GM19324 (cell line): ENCODE results near the gene SPATA22.
"Not testable (repeated sequence)": the region's sequence is repeated elsewhere in the genome, so short reads cannot be mapped to it uniquely, and the experiment has no call there.

Experiments
- ATAC-seq: cut with Tn5 transposase; IDR thresholded peaks from one replicate; pipeline ENCODE4 v1.9.1; 2021; ENCODE audit warnings: mild to moderate bottlenecking, moderate library complexity; ENCODE audit not compliant: unreplicated experiment, low FRiP score

Gene SPATA22

GRCh38 chr17:3475251-3475685, 3.6 kb upstream of the SPATA22 start:
- ATAC-seq, result no peak

DNA sequence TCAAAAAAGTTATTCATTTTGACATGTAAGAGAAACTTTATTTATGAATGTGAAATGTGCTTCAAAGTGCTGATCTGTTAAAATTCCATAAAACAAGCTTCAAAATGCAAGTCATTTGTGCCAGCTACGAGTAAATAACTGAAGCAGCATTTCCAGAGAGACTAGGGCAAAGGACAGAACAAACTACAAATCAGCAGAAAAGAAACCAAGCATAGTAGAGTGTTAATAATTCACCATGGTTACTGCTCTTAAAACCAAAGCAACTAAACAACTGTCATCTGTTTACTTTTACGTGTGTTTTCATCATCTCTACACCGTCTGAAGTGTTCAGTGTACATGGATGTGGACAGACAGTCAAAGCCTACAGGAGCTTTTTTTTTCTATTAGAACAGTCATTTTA, 2.6 kb upstream of the SPATA22 start:
- no peak for ATAC-seq

DNA sequence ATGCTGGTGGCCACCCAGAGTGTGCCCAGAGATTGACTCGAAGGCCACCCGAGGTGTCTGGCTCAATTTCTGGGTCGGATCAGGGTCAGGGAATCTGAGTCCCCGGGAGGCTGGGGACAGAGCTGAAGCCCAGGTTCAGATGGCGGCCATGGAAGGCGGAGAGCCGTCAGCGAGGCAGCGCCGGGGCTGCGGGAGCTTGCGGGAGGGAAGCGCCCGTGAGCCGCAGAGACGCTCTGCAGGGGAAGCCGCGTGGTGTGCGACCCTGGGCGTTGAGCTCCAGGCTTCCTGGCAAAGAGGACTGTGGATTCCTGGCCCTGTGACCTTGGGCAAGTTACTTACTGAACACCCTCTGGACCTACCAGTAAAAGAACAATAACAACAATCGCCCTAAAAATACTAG, 518 bp upstream of the SPATA22 start:
- ATAC-seq, result no peak

DNA sequence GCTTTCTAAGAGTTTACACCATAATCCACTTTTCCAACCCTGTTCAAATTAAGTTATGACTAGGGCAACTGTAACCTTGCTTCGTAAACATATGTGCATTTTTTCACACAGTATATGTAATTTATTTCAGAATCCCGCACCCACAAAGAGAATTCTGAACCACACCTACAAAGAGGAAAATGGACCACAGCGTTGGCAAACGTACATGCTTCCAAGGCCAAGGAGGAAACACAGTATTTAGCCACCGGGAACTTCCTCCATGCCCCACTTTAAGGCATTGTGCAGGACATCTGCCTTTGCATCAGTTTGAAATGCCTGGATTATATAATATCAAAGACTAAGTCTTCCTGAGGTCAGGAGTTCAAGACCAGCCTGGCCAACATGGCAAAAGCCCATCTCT, 2.1 kb downstream of the SPATA22 start:
- no peak for ATAC-seq

DNA sequence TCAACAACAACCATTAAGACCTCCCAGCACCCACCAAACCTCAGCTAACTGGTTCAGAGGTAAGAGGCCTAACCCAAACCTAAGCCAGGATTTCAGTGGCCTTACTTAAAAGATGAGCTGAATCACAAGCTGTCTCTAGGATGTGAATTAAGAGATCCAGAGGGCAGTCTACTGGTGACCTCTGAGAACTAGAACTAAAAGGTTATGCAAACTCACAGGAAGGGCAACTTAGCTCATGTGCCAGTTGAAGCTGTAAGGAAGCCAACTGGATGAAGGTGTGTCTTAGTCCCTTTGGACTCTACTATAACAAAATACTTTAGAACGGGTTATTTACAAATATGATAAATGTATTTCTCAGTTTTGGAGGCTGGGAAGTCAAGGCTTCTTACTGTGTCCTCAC, 5.3 kb downstream of the SPATA22 start:
- ATAC-seq, result not testable (repeated sequence)

- ATAC-seq, result no peak
Measured at GRCh38 chr17:3448059-3448665, 23.5 kb downstream of the SPATA22 start.

- no peak for ATAC-seq
Measured at GRCh38 chr17:3447625-3448024, 24.0 kb downstream of the SPATA22 start.

DNA sequence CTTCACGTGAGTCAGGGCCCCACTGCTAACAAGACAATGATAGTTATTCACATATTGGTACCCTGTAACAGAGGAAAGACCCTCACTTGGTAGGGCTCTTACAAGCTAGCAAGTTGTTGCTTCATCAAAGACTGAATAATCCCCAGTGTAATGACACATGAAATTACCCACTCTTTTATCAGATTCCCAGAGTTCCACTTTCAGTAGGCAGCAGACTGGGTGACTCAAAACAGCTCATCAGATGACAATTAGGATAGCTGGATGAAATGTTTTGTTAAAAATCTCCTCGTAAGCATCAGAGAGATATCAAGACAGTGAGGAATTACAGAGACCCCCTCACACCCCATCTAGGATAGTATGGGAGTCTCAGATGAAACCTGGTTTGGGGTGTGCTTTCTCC, 31.2 kb downstream of the SPATA22 start:
- ATAC-seq, result no peak

GRCh38 chr17:3438368-3438767, 33.3 kb downstream of the SPATA22 start:
- ATAC-seq, result no peak

- no peak for ATAC-seq
Measured at GRCh38 chr17:3433741-3434140, 37.9 kb downstream of the SPATA22 start, which contains the start of gene OR1E2. TSS of gene OR1E2 (minus strand) at chr17:3433841. CDS start at chr17:3433841, 0 bp downstream.

DNA sequence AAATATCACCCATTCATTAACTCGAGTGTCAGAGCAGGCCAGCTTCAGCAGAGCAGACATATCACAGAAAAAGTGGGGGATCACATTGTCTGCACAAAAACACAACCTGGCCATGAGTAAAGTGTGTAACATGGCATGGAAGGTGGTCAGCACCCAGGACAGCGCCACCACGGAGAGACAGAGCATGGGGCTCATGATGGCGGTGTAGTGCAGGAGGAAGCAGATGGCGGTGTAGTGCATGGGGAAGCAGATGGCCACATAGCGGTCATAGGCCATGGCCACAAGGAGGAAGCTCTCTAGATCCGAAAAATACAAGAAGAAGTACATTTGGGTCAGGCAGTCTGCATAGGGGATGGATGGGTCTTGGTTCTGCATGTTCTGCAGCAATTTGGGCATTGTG, 38.4 kb downstream of the SPATA22 start:
- ATAC-seq, result not testable (repeated sequence)

- ATAC-seq, result no peak
Measured at GRCh38 chr17:3418222-3418621, 53.4 kb downstream of the SPATA22 start.

- ATAC-seq, result no peak
Measured at GRCh38 chr17:3415610-3416009, 56.0 kb downstream of the SPATA22 start.

GRCh38 chr17:3412216-3412615, 59.4 kb downstream of the SPATA22 start:
- not testable (repeated sequence) for ATAC-seq

DNA sequence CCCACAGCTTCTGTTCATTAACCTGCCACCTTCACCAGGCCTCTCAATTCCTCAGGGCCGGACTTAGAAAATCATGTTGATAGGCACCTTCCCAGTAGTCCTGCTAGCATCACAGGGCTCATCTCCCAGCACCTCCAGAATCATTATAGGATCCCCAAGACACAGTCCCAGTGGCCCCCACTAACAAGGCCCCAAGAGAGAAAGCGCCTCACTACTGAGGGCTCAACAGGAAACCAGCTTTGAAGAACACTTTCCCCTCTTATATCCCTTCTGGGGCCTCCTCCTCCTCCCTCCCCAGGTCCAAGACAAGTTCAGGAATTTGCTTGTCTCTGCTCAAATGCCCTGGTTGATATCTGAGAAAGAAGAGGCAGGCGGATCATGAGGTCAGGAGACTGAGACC, 60.5 kb downstream of the SPATA22 start, which contains the start of gene OR3A3:
Gene OR3A3 (plus strand): TSS at position 301 of the 400 bp plus-strand sequence.
- ATAC-seq, result no peak

DNA sequence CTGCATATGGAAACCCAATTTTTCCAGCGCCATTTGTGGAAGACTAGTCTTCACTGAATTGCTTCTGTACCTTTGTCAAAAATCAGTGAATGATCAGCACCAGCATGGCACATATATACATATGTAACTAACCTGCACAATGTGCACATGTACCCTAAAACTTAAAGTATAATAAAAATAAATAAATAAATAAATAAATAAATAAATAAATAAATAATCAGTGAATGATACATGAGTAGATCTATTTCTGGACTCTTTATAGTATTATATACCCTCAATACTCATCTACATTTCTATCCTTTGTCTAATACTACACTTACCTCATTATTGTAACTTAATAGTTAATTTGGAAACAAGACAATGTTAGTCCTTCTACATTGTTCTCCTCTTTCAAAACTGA, 67.8 kb downstream of the SPATA22 start:
- not testable (repeated sequence) for ATAC-seq

DNA sequence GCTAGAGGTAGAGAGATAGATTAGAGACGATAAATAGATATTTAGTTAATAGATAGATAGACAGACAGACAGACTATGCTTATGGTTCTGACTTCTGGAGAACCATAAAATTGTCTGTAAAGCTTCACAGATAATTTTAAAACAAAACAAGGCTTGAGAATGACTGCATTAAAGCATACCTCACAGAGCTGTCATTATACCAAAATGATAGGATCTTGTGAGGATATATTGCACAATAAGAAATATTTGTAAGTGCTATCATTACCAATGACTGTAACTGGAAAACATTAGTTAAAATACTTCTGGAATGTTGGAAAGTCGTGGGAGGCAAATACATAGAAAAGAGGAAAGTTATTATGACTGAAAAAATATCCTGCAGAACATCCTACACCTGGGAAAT, 69.8 kb downstream of the SPATA22 start:
- no peak for ATAC-seq

GRCh38 chr17:3400055-3400454, 71.6 kb downstream of the SPATA22 start:
- no peak for ATAC-seq

GRCh38 chr17:3398310-3398709, 73.3 kb downstream of the SPATA22 start, which contains the start of gene OR1E1:
TSS of gene OR1E1 (minus strand) at chr17:3398410. CDS start at chr17:3398410, 0 bp downstream.
- ATAC-seq, result no peak

DNA sequence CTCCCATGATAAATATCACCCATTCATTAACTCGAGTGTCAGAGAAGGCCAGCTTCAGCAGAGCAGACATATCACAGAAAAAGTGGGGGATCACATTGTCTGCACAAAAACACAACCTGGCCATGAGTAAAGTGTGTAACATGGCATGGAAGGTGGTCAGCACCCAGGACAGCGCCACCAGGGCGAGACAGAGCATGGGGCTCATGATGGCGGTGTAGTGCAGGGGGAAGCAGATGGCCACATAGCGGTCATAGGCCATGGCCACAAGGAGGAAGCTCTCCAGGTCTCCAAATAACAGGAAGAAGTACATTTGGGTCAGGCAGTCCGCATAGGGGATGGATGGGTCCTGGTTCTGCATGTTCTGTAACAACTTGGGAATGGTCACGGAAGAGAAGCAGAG, 73.8 kb downstream of the SPATA22 start:
- not testable (repeated sequence) for ATAC-seq
